OCI-LY3 (cell line): ENCODE data around the gene CCDC92.

Source experiments
- H2AFZ ChIP-seq: fragments of 200-600, 300-600 bp; shearing (Covaris generic); 2 replicates; pipeline ENCODE4 v1.6.0; 2014; ENCODE audit warnings: antibody characterized with exemption, low read depth, low read length
- H3K27ac ChIP-seq: fragments of 200-600, 300-600 bp; sonication (generic); 2 replicates; pipeline ENCODE4 v1.5.1; 2014; ENCODE audit warnings: mild to moderate bottlenecking, low read length, moderate library complexity, mixed read lengths
- H3K27me3 ChIP-seq: fragments of 200-600, 300-600 bp; sonication (generic); 2 replicates; pipeline ENCODE4 v1.6.1; 2014; ENCODE audit warnings: low read depth, low read length, mixed read lengths
- H3K36me3 ChIP-seq: fragments of 200-600, 300-600 bp; sonication (generic); replicated peaks from 2 replicates; pipeline ENCODE3; 2014; ENCODE audit warnings: low read depth, low read length, mixed read lengths
- H3K4me1 ChIP-seq: fragments of 300-600, 200-600 bp; sonication (generic); 2 replicates; pipeline ENCODE4 v1.6.1; 2014; ENCODE audit warnings: low read length, mixed read lengths
- H3K4me2 ChIP-seq: fragments of 200-600, 300-600 bp; sonication (generic); 2 replicates; pipeline ENCODE4 v1.6.1; 2014; ENCODE audit warnings: low read length, mixed read lengths
- H3K4me3 ChIP-seq: fragments of 300-600, 200-600 bp; sonication (generic); 2 replicates; pipeline ENCODE4 v1.5.1; 2014; ENCODE audit warnings: antibody characterized with exemption, mild to moderate bottlenecking, low read length, moderate library complexity
- H3K79me2 ChIP-seq: fragments of 300-600, 200-600 bp; shearing (Covaris generic); 2 replicates; pipeline ENCODE4 v1.6.1; 2014; ENCODE audit warnings: mild to moderate bottlenecking, low read length, mixed read lengths
- H3K9ac ChIP-seq: fragments of 300-600, 200-600 bp; shearing (Covaris generic); 2 replicates; pipeline ENCODE4 v1.6.0; 2014; ENCODE audit warnings: mild to moderate bottlenecking, low read length, moderate library complexity
- H3K9me3 ChIP-seq: fragments of 200-600, 300-600 bp; shearing (Covaris generic); 2 replicates; pipeline ENCODE4 v1.6.1; 2014; ENCODE audit warnings: low read length, mixed read lengths; ENCODE audit not compliant: insufficient read depth
- H4K20me1 ChIP-seq: fragments of 200-600, 300-600 bp; sonication (generic); 2 replicates; pipeline ENCODE4 v1.6.1; 2016; ENCODE audit warnings: low read length, mixed read lengths; ENCODE audit not compliant: insufficient read depth
- EZH2phosphoT487 ChIP-seq: fragments of 200-600 bp; shearing (Covaris generic); IDR thresholded peaks from 2 replicates; pipeline ENCODE4 v1.6.1; 2018; ENCODE audit warnings: antibody characterized with exemption, mixed run types, low read depth
- TF ChIP-seq, protein P1 (sequence below): fragments of 200-600, 300-600 bp; sonication (generic); IDR thresholded peaks from 2 replicates; pipeline ENCODE4 v1.5.1; 2014; ENCODE audit warnings: antibody characterized with exemption, low read length, low read depth

CCDC92 gene

DNA sequence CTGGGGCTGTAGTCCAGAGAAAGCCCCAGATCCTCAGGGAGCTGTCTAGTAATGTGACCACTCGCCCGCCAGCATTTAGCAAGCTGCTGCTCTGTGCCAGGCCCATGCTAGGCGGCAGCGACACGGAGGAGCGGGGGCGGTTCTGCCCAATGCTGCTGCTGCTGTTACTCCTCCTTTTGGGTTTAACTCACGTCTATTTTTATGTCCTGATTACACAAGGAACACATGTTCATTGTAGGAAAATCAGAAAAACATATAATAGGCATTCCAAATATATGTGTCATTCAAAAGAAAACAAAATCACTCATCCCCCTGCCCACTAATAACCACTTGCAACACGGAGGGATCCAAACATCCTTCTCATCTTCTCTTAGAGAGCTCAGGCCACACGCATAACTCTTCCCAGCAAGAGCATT is 30.4 kb downstream of the CCDC92 start:
- Histone ChIP-seq H3K27me3 (no peaks in the 10 kb centered on the region), H3K9me3 (no peaks in the 10 kb centered on the region), H3K9ac (no peak overlapping the region), H2AFZ (no peak overlapping the region), H3K27ac (no peak overlapping the region), H3K79me2 (no peaks in the 10 kb centered on the region), H3K4me2 (no peak overlapping the region), H3K4me1 (peaks cover 12% of the 10 kb centered on the region), H3K36me3 (peaks cover 5% of the 10 kb centered on the region), H4K20me1 (no peaks in the 10 kb centered on the region), H3K4me3 (no peak overlapping the region)
- TF ChIP-seq, protein P1, sequence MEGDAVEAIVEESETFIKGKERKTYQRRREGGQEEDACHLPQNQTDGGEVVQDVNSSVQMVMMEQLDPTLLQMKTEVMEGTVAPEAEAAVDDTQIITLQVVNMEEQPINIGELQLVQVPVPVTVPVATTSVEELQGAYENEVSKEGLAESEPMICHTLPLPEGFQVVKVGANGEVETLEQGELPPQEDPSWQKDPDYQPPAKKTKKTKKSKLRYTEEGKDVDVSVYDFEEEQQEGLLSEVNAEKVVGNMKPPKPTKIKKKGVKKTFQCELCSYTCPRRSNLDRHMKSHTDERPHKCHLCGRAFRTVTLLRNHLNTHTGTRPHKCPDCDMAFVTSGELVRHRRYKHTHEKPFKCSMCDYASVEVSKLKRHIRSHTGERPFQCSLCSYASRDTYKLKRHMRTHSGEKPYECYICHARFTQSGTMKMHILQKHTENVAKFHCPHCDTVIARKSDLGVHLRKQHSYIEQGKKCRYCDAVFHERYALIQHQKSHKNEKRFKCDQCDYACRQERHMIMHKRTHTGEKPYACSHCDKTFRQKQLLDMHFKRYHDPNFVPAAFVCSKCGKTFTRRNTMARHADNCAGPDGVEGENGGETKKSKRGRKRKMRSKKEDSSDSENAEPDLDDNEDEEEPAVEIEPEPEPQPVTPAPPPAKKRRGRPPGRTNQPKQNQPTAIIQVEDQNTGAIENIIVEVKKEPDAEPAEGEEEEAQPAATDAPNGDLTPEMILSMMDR = no peak
- TF ChIP-seq EZH2phosphoT487 = no peak

DNA sequence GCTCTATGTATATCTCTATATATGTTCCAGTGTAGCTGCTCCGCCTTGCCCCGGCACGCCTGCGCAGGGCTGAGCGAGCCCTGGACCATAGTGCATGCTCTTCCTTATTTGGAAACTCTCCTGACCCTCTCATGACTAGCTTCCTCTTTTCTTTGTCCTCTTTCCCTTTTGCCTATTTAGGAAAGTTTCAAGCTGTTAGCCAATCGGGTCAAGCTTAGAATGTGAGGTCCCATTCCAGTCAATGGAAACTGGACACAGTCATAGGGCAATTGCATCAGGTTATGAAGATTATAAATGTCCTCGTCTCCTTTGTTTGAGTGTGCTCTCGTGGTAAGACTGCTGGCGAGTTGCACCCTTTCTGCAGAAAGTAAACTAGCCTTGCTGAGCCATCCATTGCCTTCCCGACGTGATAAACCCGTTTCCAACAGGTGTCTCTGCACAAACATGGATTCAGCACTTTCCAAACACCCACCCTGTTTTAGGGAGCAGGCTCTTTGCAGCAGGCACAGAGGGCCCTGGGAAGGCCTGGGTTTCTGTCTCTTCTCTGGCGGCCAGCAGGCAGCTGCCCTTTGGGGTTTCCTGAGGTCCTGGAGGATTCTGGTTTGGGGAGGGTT is 30.9 kb downstream of the CCDC92 start:
- Histone ChIP-seq H3K4me2 (no peak overlapping the region), H3K4me1 (peaks cover 12% of the 10 kb centered on the region), H3K4me3 (no peak overlapping the region), H3K9me3 (no peaks in the 10 kb centered on the region), H4K20me1 (no peaks in the 10 kb centered on the region), H2AFZ (no peak overlapping the region), H3K9ac (no peak overlapping the region), H3K27ac (no peak overlapping the region), H3K79me2 (no peaks in the 10 kb centered on the region), H3K27me3 (no peaks in the 10 kb centered on the region), H3K36me3 (peaks cover 5% of the 10 kb centered on the region)
- TF ChIP-seq, protein P1 = no peak
- TF ChIP-seq EZH2phosphoT487 = no peak

DNA sequence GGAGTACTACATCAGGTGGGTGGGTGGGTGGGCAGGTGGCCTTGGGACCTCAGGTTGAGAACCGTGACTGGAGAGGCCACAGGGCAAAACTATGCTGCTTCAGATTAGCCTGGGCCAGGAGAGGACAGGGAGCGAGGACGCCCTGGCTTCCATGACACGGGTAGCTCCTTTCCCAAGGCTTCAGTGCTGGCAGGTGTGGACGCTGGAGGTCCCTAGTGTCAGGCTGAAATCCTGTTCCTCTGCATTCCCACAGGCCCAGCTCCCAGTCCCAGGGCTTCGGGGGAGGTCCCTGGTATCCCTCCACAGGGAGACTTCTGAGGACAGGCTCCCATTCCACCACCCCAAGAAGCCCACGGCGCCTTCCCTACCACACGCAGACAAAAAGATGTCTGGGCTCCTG is 31.6 kb downstream of the CCDC92 start:
- H3K27me3 ChIP-seq = no peaks in the 10 kb centered on the region
- H3K36me3 ChIP-seq = peaks cover 5% of the 10 kb centered on the region
- no peaks in the 10 kb centered on the region for H3K9me3 ChIP-seq
- no peak overlapping the region for H3K4me3 ChIP-seq
- H3K79me2 ChIP-seq = no peaks in the 10 kb centered on the region
- no peak for TF ChIP-seq EZH2phosphoT487
- TF ChIP-seq, protein P1 = no peak
- H4K20me1 ChIP-seq = no peaks in the 10 kb centered on the region
- no peak overlapping the region for H3K4me2 ChIP-seq
- peaks cover 12% of the 10 kb centered on the region for H3K4me1 ChIP-seq
- H3K27ac ChIP-seq = no peak overlapping the region
- no peak overlapping the region for H2AFZ ChIP-seq
- H3K9ac ChIP-seq = no peak overlapping the region

DNA sequence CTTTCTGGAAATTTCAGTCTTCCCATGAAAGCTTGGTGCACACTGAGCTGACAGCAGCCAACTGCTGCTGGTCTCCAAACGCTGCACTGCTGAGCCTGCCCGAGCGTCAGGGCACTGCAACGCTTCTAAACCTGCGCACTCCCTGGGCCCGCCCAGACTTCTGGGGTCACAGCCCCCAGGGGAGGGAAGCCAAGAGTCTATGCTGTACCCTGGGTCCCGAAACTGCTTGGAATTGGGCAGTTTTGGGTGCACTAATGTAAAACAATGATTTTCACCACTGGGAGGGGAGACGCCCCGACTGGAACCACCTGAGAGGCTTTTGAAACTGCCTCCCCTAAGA is 32.0 kb downstream of the CCDC92 start:
- no peak for TF ChIP-seq EZH2phosphoT487
- TF ChIP-seq, protein P1 = no peak
- Histone ChIP-seq H3K4me1 (peaks cover 12% of the 10 kb centered on the region), H3K4me3 (no peak overlapping the region), H3K9ac (no peak overlapping the region), H3K27ac (no peak overlapping the region), H3K4me2 (no peak overlapping the region), H3K36me3 (peaks cover 5% of the 10 kb centered on the region), H3K79me2 (no peaks in the 10 kb centered on the region), H3K9me3 (no peaks in the 10 kb centered on the region), H4K20me1 (no peaks in the 10 kb centered on the region), H2AFZ (no peak overlapping the region), H3K27me3 (no peaks in the 10 kb centered on the region)
